HG03565 (cell line): Measurements from ENCODE around the gene COL4A6.
A peak's percentile ranks its signal among the peaks of the same experiment; 100 is the strongest.

ENCODE experiments used
- ATAC-seq: cut with Tn5 transposase; IDR thresholded peaks from one replicate; pipeline ENCODE4 v1.9.1; 2021; ENCODE audit warnings: mild to moderate bottlenecking, moderate library complexity; ENCODE audit not compliant: unreplicated experiment

The COL4A6 gene

GRCh38 chrX:108332281-108332680 is 105.9 kb downstream of the COL4A6 start:
- ATAC-seq, result no peak

- no peak for ATAC-seq
These were observed 106.9 kb downstream of the COL4A6 start for GRCh38 chrX:108331126-108331909.

GRCh38 chrX:108323751-108324150 is 114.5 kb downstream of the COL4A6 start:
- ATAC-seq, result no peak

GRCh38 chrX:108322234-108322633 is 116.0 kb downstream of the COL4A6 start:
- ATAC-seq, result no peak

- ATAC-seq, result no peak
These were observed 121.8 kb downstream of the COL4A6 start for GRCh38 chrX:108316456-108316855.

- no peak for ATAC-seq
These were observed 124.6 kb downstream of the COL4A6 start for GRCh38 chrX:108313669-108314068.

GRCh38 chrX:108312957-108313356 is 125.3 kb downstream of the COL4A6 start:
- no peak for ATAC-seq

GRCh38 chrX:108312011-108312410 is 126.2 kb downstream of the COL4A6 start:
- ATAC-seq, result no peak

- ATAC-seq, result no peak
These were observed 127.7 kb downstream of the COL4A6 start for GRCh38 chrX:108310506-108310905.

GRCh38 chrX:108309144-108309543 is 129.1 kb downstream of the COL4A6 start:
- ATAC-seq, result no peak

- no peak for ATAC-seq
These were observed 130.8 kb downstream of the COL4A6 start for GRCh38 chrX:108307132-108308085.

- no peak for ATAC-seq
These were observed 132.1 kb downstream of the COL4A6 start for GRCh38 chrX:108306086-108306485.

GRCh38 chrX:108304757-108305156 is 133.5 kb downstream of the COL4A6 start:
- no peak for ATAC-seq

- ATAC-seq, result no peak
These were observed 134.0 kb downstream of the COL4A6 start for GRCh38 chrX:108304210-108304609.

- ATAC-seq, result no peak
These were observed 134.5 kb downstream of the COL4A6 start for GRCh38 chrX:108303682-108304081.

GRCh38 chrX:108299704-108300103 is 138.5 kb downstream of the COL4A6 start:
- no peak for ATAC-seq

GRCh38 chrX:108299101-108299591 is 139.1 kb downstream of the COL4A6 start:
- ATAC-seq, result peak; percentile 57

GRCh38 chrX:108298165-108298602 is 140.0 kb downstream of the COL4A6 start:
- no peak for ATAC-seq

- no peak for ATAC-seq
These were observed 140.9 kb downstream of the COL4A6 start for GRCh38 chrX:108297290-108297689.

- ATAC-seq, result no peak
These were observed 146.2 kb downstream of the COL4A6 start for GRCh38 chrX:108292053-108292452.

GRCh38 chrX:108285918-108286317 is 152.3 kb downstream of the COL4A6 start:
- ATAC-seq, result no peak

GRCh38 chrX:108285356-108285755 is 152.9 kb downstream of the COL4A6 start:
- no peak for ATAC-seq
